ENCODE data around the gene APOL5. TPM values are rescaled to one million over a fixed set of nuclear protein-coding genes. Genes with fewer than 3 reads are reported as not detected.

The APOL5 gene
- total and polyA plus RNA-seq, 4 donors, result 0.43 TPM; not detected in 3

- Histone ChIP-seq H3K9ac (ENCODE audit: low read depth in 1 of 2, low read length in 2 of 2) (no peak overlapping the region), H3K27me3 (ENCODE audit: control insufficient read depth in 4 of 4, insufficient read depth in 4 of 4, low read length in 3 of 4) (no peaks in the 10 kb centered on the region), H3K36me3 (ENCODE audit: control insufficient read depth in 4 of 4, insufficient read depth in 3 of 4, low read depth in 1 of 4, low read length in 3 of 4) (peaks cover 0 to 2% (median 0%) of the 10 kb centered on the region in 4 donors), H3K9me3 (ENCODE audit: control insufficient read depth in 4 of 4, low read length in 3 of 4) (no peaks in the 10 kb centered on the region), H3K4me1 (ENCODE audit: control insufficient read depth in 4 of 4, insufficient read depth in 4 of 4, low read length in 3 of 4) (peaks cover 0 to 18% (median 9%) of the 10 kb centered on the region in 4 donors), H3K4me3 (ENCODE audit: low read depth in 1 of 3, low read length in 3 of 3) (no peak overlapping the region), H3K27ac (ENCODE audit: low read depth in 1 of 2, low read length in 2 of 2) (no peak overlapping the region)
- DNase-seq (ENCODE audit: low spot score), result peak; percentile 19
- TF ChIP-seq REST (IDR thresholded peaks at IDR 0.05), result no peak
- no peak for TF ChIP-seq RXRA (IDR thresholded peaks at IDR 0.05)
- no peak for TF ChIP-seq ZBTB33 (IDR thresholded peaks at IDR 0.05)
- no peak for TF ChIP-seq FOXA2 (IDR thresholded peaks at IDR 0.05)
- TF ChIP-seq SP1 (IDR thresholded peaks at IDR 0.05), result no peak
- TF ChIP-seq HNF4G (IDR thresholded peaks at IDR 0.05), result no peak
- TF ChIP-seq MAX (IDR thresholded peaks at IDR 0.05), result no peak
- 96% methylated on average over 5 of the region's 5 CpGs for WGBS
Observed at GRCh38 chr22:35736166-35736565, 18.5 kb downstream of the APOL5 start.

GRCh38 chr22:35736701-35737100 is 19.0 kb downstream of the APOL5 start:
- no peaks in the 10 kb centered on the region for H3K9me3 ChIP-seq (ENCODE audit: control insufficient read depth in 4 of 4, low read length in 3 of 4)
- H3K4me1 ChIP-seq (ENCODE audit: control insufficient read depth in 4 of 4, insufficient read depth in 4 of 4, low read length in 3 of 4), result peaks cover 0 to 18% (median 9%) of the 10 kb centered on the region in 4 donors
- H3K27ac ChIP-seq (ENCODE audit: low read depth in 1 of 2, low read length in 2 of 2), result no peak overlapping the region
- WGBS, result 93% methylated on average over 12 of the region's 12 CpGs
- H3K36me3 ChIP-seq (ENCODE audit: control insufficient read depth in 4 of 4, insufficient read depth in 3 of 4, low read depth in 1 of 4, low read length in 3 of 4), result peaks cover 0 to 2% (median 0%) of the 10 kb centered on the region in 4 donors
- H3K27me3 ChIP-seq (ENCODE audit: control insufficient read depth in 4 of 4, insufficient read depth in 4 of 4, low read length in 3 of 4), result no peaks in the 10 kb centered on the region
- H3K9ac ChIP-seq (ENCODE audit: low read depth in 1 of 2, low read length in 2 of 2), result no peak overlapping the region
- DNase-seq (ENCODE audit: low spot score), result no peak
- H3K4me3 ChIP-seq (ENCODE audit: low read depth in 1 of 3, low read length in 3 of 3), result no peak overlapping the region
- TF ChIP-seq HNF4A (conservative IDR thresholded peaks at IDR 0.05) (no peak), GABPA (IDR thresholded peaks at IDR 0.05 in 1 of 2, conservative IDR thresholded peaks at IDR 0.05 in 1 of 2) (no peak), YY1 (IDR thresholded peaks at IDR 0.05) (no peak), TAF1 (conservative IDR thresholded peaks at IDR 0.05) (no peak), HNF4G (IDR thresholded peaks at IDR 0.05) (no peak), JUND (IDR thresholded peaks at IDR 0.05) (no peak), NR2F2 (IDR thresholded peaks at IDR 0.05) (no peak), SP1 (IDR thresholded peaks at IDR 0.05) (no peak), RAD21 (IDR thresholded peaks at IDR 0.05) (no peak), MAX (IDR thresholded peaks at IDR 0.05) (no peak), EGR1 (IDR thresholded peaks at IDR 0.05; ENCODE audit: low read depth in 2 of 2) (no peak), ATF3 (IDR thresholded peaks at IDR 0.05) (no peak), CTCF (IDR thresholded peaks at IDR 0.05; ENCODE audit: low read depth, low read length, missing input control) (no peak), FOXA1 (IDR thresholded peaks at IDR 0.05) (no peak), RXRA (IDR thresholded peaks at IDR 0.05) (no peak), ZBTB33 (IDR thresholded peaks at IDR 0.05) (no peak), REST (IDR thresholded peaks at IDR 0.05) (no peak)
